Skeletal muscle cell (primary cell): ENCODE results near the gene FAM120AOS.

Experiments used
- DNase-seq: peaks from one replicate; pipeline ENCODE4 v3.0.0-alpha.2; 2010; ENCODE audit warnings: low read depth
- H3K4me3 ChIP-seq: 2 replicates; pipeline ENCODE4 v1.5.1; 2011; ENCODE audit warnings: low read depth, mild to moderate bottlenecking, control low read depth, low read length, moderate library complexity

The FAM120AOS gene

GRCh38 chr9:93468763-93469456 is 15.5 kb upstream of the FAM120AOS start:
- no peak for DNase-seq
- H3K4me3 ChIP-seq, result peak overlapping the region; percentile 10

- no peak overlapping the region for H3K4me3 ChIP-seq
- no peak for DNase-seq
Measured at GRCh38 chr9:93467462-93467861, 14.1 kb upstream of the FAM120AOS start.

- no peak overlapping the region for H3K4me3 ChIP-seq
- no peak for DNase-seq
Measured at GRCh38 chr9:93467062-93467416, 13.7 kb upstream of the FAM120AOS start.

GRCh38 chr9:93466416-93467061 is 13.2 kb upstream of the FAM120AOS start:
- H3K4me3 ChIP-seq, result no peak overlapping the region
- DNase-seq, result no peak

GRCh38 chr9:93465855-93466254 is 12.5 kb upstream of the FAM120AOS start:
- H3K4me3 ChIP-seq, result no peak overlapping the region
- DNase-seq, result no peak

- DNase-seq, result no peak
- no peak overlapping the region for H3K4me3 ChIP-seq
Measured at GRCh38 chr9:93464876-93465275, 11.5 kb upstream of the FAM120AOS start.

GRCh38 chr9:93464395-93464794 is 11.0 kb upstream of the FAM120AOS start:
- no peak overlapping the region for H3K4me3 ChIP-seq
- DNase-seq, result no peak

- DNase-seq, result no peak
- H3K4me3 ChIP-seq, result no peak overlapping the region
Measured at GRCh38 chr9:93463638-93464248, 10.4 kb upstream of the FAM120AOS start.

GRCh38 chr9:93461821-93462220 is 8.4 kb upstream of the FAM120AOS start:
- DNase-seq, result no peak
- no peak overlapping the region for H3K4me3 ChIP-seq

- no peak for DNase-seq
- H3K4me3 ChIP-seq, result no peak overlapping the region
Measured at GRCh38 chr9:93461414-93461743, 8.0 kb upstream of the FAM120AOS start.

- no peak for DNase-seq
- no peak overlapping the region for H3K4me3 ChIP-seq
Measured at GRCh38 chr9:93460689-93461413, 7.5 kb upstream of the FAM120AOS start.

GRCh38 chr9:93459432-93459847 is 6.1 kb upstream of the FAM120AOS start:
- H3K4me3 ChIP-seq, result no peak overlapping the region
- no peak for DNase-seq

- no peak for DNase-seq
- H3K4me3 ChIP-seq, result no peak overlapping the region
Measured at GRCh38 chr9:93458712-93459111, 5.3 kb upstream of the FAM120AOS start.

GRCh38 chr9:93457006-93457405 is 3.6 kb upstream of the FAM120AOS start:
- no peak overlapping the region for H3K4me3 ChIP-seq
- DNase-seq, result no peak

GRCh38 chr9:93456504-93456903 is 3.1 kb upstream of the FAM120AOS start:
- DNase-seq, result no peak
- no peak overlapping the region for H3K4me3 ChIP-seq

GRCh38 chr9:93456022-93456421 is 2.6 kb upstream of the FAM120AOS start:
- DNase-seq, result no peak
- H3K4me3 ChIP-seq, result no peak overlapping the region

GRCh38 chr9:93452710-93453046 is 703 bp downstream of the FAM120AOS start:
- DNase-seq, result no peak

GRCh38 chr9:93451849-93452709 is 1.3 kb downstream of the FAM120AOS start:
- H3K4me3 ChIP-seq, result peak overlapping the region; percentile 83
- no peak for DNase-seq

More at GRCh38 chr9:93452710-93453046, 703 bp downstream of the FAM120AOS start:
- peak overlapping the region; percentile 83 for H3K4me3 ChIP-seq

- peak; percentile 31 for DNase-seq
- H3K4me3 ChIP-seq, result peak within 1 kb of the TSS; percentile 83
Measured at GRCh38 chr9:93450945-93451815, 2.2 kb downstream of the FAM120AOS start, which contains the start of gene FAM120A. FAM120A (plus strand) TSS chr9:93451685; CDS start chr9:93451916, 231 bp downstream.
